Measurements from ENCODE around the gene CSMD2. TPM values are rescaled to one million over a fixed set of nuclear protein-coding genes. Genes with fewer than 3 reads are reported as not detected.

The CSMD2 gene
- total RNA-seq, 1 donor from 2014 or later, result 1.8 TPM

DNA sequence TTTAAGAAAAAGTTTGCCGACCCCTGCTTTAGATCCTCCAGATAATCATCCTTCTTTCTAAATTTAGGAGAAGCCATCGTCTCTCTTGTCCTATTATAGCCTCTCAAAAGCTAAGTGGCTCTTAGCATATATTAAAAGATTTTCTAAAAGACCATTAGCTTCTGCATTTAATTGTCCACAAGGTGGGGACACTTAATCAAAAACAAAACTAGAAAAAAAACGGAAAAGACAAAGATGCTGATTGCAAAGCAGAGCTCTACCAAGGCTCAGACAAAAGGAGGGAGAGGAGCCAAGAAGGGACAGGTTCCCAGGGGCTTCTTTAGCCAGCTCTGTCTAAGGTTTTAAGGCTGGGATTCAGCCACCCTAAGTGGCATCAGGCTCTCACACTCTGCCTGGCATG is 429.4 kb downstream of the CSMD2 start:
- no peak for DNase-seq (ENCODE audit: extremely low spot score, unreplicated experiment)
- Mint-ChIP-seq H3K4me1 (ENCODE audit: unreplicated experiment) (no peaks in the 10 kb centered on the region), H3K27me3 (peaks cover 40% of the 10 kb centered on the region), H3K4me3 (no peak overlapping the region), H3K36me3 (no peaks in the 10 kb centered on the region), H3K9me3 (no peaks in the 10 kb centered on the region), H3K27ac (no peak overlapping the region)
- peak; percentile 41 for TF ChIP-seq CTCF (conservative IDR thresholded peaks at IDR 0.05)

DNA sequence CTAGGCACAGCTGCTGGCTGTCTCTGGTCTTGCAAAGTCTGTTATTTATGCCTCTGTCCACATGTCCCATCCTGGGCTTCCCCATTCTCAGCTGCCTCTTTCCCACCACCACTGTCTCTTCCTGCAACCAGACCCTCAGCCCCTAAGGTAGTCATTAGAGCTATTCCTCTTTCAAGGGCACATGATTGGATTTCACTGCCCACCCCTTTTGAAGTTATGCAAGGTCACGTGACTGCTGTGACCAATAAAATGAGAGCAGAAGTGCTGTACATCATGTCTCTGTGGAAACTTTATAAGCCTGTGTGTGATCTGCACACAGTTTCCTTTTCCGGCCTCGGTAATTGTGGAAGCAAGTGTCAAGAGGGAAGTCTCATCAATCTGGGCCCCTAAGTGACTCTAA is 437.7 kb downstream of the CSMD2 start:
- no peak for DNase-seq (ENCODE audit: extremely low spot score, unreplicated experiment)
- Mint-ChIP-seq H3K36me3 (no peaks in the 10 kb centered on the region), H3K27me3 (peaks cover 9% of the 10 kb centered on the region), H3K4me1 (ENCODE audit: unreplicated experiment) (no peaks in the 10 kb centered on the region), H3K27ac (no peak overlapping the region), H3K9me3 (no peaks in the 10 kb centered on the region), H3K4me3 (no peak overlapping the region)
- TF ChIP-seq CTCF (conservative IDR thresholded peaks at IDR 0.05), result no peak

DNA sequence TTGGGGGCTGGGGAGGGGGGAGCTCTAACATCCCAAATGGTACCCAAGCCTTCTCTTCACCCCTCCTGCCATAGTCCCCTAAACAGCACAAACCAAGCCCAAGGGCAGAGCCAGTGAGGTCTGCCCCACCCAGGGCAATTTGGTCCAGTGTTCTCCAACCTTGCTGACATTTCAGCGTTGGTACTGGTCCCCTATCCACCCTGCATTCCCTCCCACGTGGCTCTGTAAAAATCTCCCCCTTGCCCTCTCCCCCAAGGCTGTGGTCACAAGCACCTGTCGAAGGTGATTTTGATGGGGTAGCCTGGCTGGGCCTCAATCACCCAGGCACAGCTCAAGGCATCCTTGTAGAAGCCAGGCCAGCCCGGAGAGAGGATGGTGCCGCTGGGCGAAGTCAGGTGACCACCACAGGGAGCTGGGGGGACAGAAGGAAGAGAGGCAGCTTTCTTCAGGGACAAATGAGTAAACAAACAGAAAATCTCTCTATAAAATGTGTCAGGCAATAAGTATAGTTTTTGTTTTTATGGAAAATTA is 438.7 kb downstream of the CSMD2 start:
- Mint-ChIP-seq H3K4me1 (ENCODE audit: unreplicated experiment) (no peaks in the 10 kb centered on the region), H3K27ac (no peak overlapping the region), H3K9me3 (no peaks in the 10 kb centered on the region), H3K27me3 (peaks cover 1% of the 10 kb centered on the region), H3K4me3 (no peak overlapping the region), H3K36me3 (no peaks in the 10 kb centered on the region)
- no peak for DNase-seq (ENCODE audit: extremely low spot score, unreplicated experiment)
- TF ChIP-seq CTCF (conservative IDR thresholded peaks at IDR 0.05), result no peak

DNA sequence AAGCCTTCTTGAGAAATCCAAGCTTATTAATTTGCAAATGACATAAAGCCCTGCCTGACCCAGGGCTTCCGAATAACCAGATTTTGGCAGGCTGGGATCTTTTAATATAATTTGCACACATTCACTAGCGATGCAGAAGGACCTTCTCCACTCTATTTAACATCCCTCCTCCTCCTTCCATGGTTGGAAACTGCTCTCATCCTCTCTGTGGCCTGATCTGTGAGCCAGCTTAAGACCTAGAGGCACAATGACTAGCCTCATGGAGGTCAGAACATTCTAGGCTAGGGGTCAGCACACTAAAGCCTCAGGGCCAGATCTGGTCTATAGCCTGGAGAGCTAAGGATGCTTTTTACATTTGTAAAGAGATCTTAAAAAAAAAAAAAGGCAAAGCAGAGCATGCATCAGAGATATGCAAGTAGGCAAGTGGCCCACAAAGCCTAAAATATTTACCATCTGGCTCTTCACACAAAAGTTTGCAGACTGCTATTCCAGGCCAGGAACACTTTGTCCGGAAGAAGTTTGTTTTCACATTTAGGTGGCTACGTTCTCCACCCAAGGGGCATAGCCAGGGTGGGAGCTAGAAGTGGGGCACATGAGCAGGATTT is 439.4 kb downstream of the CSMD2 start:
- no peak for DNase-seq (ENCODE audit: extremely low spot score, unreplicated experiment)
- H3K9me3 Mint-ChIP-seq, result no peaks in the 10 kb centered on the region
- no peaks in the 10 kb centered on the region for H3K36me3 Mint-ChIP-seq
- H3K4me1 Mint-ChIP-seq (ENCODE audit: unreplicated experiment), result no peaks in the 10 kb centered on the region
- no peak overlapping the region for H3K27ac Mint-ChIP-seq
- H3K27me3 Mint-ChIP-seq, result no peaks in the 10 kb centered on the region
- no peak for TF ChIP-seq CTCF (conservative IDR thresholded peaks at IDR 0.05)
- no peak overlapping the region for H3K4me3 Mint-ChIP-seq

DNA sequence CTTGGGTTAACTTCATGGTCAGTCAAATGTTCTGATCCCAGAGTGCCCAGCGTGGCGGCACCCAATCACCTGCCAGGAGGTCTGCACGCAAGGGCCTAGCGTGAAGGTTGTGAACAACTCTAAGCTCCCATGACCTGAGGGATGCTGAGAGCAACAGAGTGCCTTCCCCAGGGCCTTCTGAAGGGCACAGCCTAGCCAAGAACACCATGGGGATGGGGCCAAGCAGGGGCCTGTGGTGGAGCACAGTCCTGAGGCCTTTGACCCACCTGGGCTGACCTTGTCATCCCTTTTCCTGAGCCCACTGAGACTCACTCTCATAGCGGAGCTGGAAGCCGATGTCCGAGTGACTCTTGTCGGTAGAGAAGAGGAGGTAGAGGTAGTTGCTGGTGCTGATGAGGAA is 440.0 kb downstream of the CSMD2 start:
- no peak for TF ChIP-seq CTCF (conservative IDR thresholded peaks at IDR 0.05)
- DNase-seq (ENCODE audit: extremely low spot score, unreplicated experiment), result peak; percentile 52
- Mint-ChIP-seq H3K9me3 (no peaks in the 10 kb centered on the region), H3K27me3 (peaks cover 4% of the 10 kb centered on the region), H3K4me3 (no peak overlapping the region), H3K27ac (no peak overlapping the region), H3K4me1 (ENCODE audit: unreplicated experiment) (no peaks in the 10 kb centered on the region), H3K36me3 (no peaks in the 10 kb centered on the region)

All from type B pancreatic cell (in vitro differentiated cells).